Uterus (tissue), 2 donors: Measurements from ENCODE around the gene SMIM33.

Experiments
- POLR2A ChIP-seq, 2 donors: fragments of 450-650 bp; IDR thresholded peaks; one replicate each; pipeline ENCODE4 v1.6.1; 2016; ENCODE audit warnings: antibody characterized with exemption in 2 of 2, mild to moderate bottlenecking in 1 of 2, moderate library complexity in 1 of 2
- TF ChIP-seq, protein P1 (sequence below), 4 experiments: fragments of 200-600 bp in 2 of 4; fragments of 450-650 bp in 2 of 4; sonication (generic) in 2 of 4; IDR thresholded peaks; one replicate each; pipeline ENCODE4 v1.5.1; 2016 to 2019; ENCODE audit warnings: antibody characterized with exemption in 4 of 4, mild to moderate bottlenecking in 2 of 4, moderate library complexity in 1 of 4

DNA sequence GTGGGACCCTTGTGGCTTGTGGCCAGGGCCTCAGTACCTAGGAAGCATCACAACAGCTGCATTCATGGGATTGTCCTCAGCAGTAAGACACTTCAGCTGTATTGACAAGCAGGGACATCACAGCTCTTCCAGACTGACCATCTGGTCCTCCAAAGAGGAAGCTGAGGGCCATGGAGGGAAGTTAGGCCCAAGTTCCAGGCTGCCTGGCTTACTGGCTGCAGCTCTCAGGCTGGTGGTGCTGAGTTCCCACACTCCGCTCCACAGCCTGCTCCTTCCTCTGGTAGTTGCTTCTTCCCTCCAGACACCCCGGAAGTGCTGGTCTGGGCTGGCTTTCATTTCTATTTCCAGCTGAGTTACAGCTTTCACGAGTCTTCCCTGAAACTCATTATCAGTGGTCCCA lies 17.5 kb downstream of the SMIM33 start:
- TF ChIP-seq, protein P1, sequence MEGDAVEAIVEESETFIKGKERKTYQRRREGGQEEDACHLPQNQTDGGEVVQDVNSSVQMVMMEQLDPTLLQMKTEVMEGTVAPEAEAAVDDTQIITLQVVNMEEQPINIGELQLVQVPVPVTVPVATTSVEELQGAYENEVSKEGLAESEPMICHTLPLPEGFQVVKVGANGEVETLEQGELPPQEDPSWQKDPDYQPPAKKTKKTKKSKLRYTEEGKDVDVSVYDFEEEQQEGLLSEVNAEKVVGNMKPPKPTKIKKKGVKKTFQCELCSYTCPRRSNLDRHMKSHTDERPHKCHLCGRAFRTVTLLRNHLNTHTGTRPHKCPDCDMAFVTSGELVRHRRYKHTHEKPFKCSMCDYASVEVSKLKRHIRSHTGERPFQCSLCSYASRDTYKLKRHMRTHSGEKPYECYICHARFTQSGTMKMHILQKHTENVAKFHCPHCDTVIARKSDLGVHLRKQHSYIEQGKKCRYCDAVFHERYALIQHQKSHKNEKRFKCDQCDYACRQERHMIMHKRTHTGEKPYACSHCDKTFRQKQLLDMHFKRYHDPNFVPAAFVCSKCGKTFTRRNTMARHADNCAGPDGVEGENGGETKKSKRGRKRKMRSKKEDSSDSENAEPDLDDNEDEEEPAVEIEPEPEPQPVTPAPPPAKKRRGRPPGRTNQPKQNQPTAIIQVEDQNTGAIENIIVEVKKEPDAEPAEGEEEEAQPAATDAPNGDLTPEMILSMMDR (IDR thresholded peaks at IDR 0.05), result no peak
- TF ChIP-seq POLR2A (IDR thresholded peaks at IDR 0.05), result no peak
